ENCODE measurements around the gene SYT12. TPM values are rescaled to one million over a fixed set of nuclear protein-coding genes. Genes with fewer than 3 reads are reported as not detected.

The SYT12 gene
- total and polyA plus RNA-seq, 2 of the 8 experiments (the other 6 are each of a cell fraction or from before 2014, with no cell fraction given) = 1.4 to 3.3 TPM

DNA sequence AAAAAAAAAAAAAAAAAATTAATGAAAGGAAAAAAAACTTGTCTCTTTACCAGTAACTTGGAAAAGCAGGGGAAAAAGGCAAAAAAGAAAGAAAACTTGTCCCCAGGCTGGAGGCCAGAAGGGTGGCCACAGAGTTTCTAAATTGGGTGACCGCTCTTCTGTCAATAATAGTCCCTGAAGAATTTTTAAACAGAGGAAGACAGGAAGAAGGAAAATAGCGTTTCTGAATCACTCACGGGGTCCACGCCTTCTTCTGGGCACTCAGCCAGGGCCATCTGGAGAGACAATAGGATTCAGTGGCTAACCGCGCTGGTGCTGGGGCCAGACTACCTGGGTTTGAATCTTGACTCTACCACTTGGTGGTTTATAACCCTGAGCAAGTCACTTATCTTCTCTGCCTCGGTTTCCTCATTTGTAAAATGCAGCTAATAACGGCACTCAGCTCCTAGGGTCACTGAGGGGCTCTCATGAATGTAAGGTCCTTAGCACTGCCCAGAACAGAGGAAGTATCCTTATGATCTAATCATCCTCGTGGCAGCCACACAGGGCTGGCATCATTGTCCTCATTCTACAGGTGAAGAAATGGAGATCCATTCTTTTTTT lies 40.9 kb upstream of the SYT12 start:
- peaks cover 0 to under 1% (median 0%) of the 10 kb centered on the region in 4 experiments; a peak in 2 of 7 replicates for H3K4me1 ChIP-seq (replicated peaks in 1 of 4; ENCODE audit: control insufficient read depth in 3 of 4, insufficient read depth in 4 of 4, low read length in 3 of 4)
- WGBS, 2 experiments (ENCODE audit: extremely low coverage in 1 of 2, insufficient coverage in 1 of 2, insufficient read length in 1 of 2, insufficient replicate concordance in 2 of 2, low coverage in 1 of 2, low lambda C conversion rate in 2 of 2, missing lambda C conversion rate in 1 of 2) = 90% methylated on average over 9 of the region's 9 CpGs; no CpG with 5 or more reads in 1 of the 2 experiments
- no peak overlapping the region for H4K91ac ChIP-seq (replicated peaks; ENCODE audit: insufficient read length, low read length)
- no peaks in the 10 kb centered on the region for H3K79me2 ChIP-seq (ENCODE audit: control insufficient read depth in 1 of 2, insufficient read depth in 2 of 2, low read length in 2 of 2)
- H3K27ac ChIP-seq (ENCODE audit: low read depth, low read length) = no peak overlapping the region
- H3K4ac ChIP-seq (replicated peaks; ENCODE audit: insufficient read length, low read depth, low read length) = no peak overlapping the region
- H2AK5ac ChIP-seq (ENCODE audit: low read depth, low read length) = no peak overlapping the region
- H3K9me3 ChIP-seq (ENCODE audit: insufficient read depth in 2 of 2, low read depth in 1 of 2, low read length in 1 of 2) = no peaks in the 10 kb centered on the region; a peak in 1 of 4 replicates
- no peak overlapping the region for H3K4me3 ChIP-seq (ENCODE audit: extremely low read depth in 1 of 4, insufficient read depth in 2 of 4, low read depth in 3 of 4, low read length in 4 of 4)
- no peak overlapping the region for H2AFZ ChIP-seq (ENCODE audit: low read length)
- no peak overlapping the region for H3K18ac ChIP-seq (ENCODE audit: extremely low read depth, low read length)
- FAIRE-seq = no peak
- no peak overlapping the region for H2BK5ac ChIP-seq (ENCODE audit: low read depth, low read length)
- no peak overlapping the region for H4K8ac ChIP-seq (ENCODE audit: extremely low read depth, insufficient read depth, low read length)
- H3K79me1 ChIP-seq (ENCODE audit: low read depth, low read length) = no peaks in the 10 kb centered on the region
- H3K36me3 ChIP-seq (ENCODE audit: control insufficient read depth in 2 of 4, insufficient read depth in 4 of 4, low read length in 3 of 4) = no peaks in the 10 kb centered on the region
- no peak overlapping the region for H2BK15ac ChIP-seq (ENCODE audit: low read length)
- POLR2A ChIA-PET (ENCODE audit: partially characterized antibody) = interaction anchor here (1.7 kb wide), 1 partner anchor 10 kb away, joined by 3 read pairs; no protein-coding TSS in a partner anchor
- H3K4me2 ChIP-seq (ENCODE audit: insufficient read depth in 1 of 2, low read depth in 2 of 2, low read length in 2 of 2) = no peak overlapping the region
- H3K27me3 ChIP-seq (replicated peaks in 1 of 4; ENCODE audit: control insufficient read depth in 3 of 4, extremely low read depth in 1 of 4, insufficient read depth in 3 of 4, low read length in 3 of 4) = no peaks in the 10 kb centered on the region
- no peaks in the 10 kb centered on the region for H4K20me1 ChIP-seq (replicated peaks in 1 of 2; ENCODE audit: control insufficient read depth in 1 of 2, insufficient read depth in 2 of 2, low read length in 2 of 2)
- no peak for DNase-seq (ENCODE audit: low read depth in 1 of 2, low spot score in 2 of 2)
- H3K56ac ChIP-seq (replicated peaks; ENCODE audit: insufficient read length, low read depth, low read length) = no peak overlapping the region
- CTCF ChIA-PET (ENCODE audit: partially characterized antibody) = interaction anchor here (1.0 kb wide), 1 partner anchor 39 kb away, joined by 4 read pairs; no protein-coding TSS in a partner anchor
- H2BK120ac ChIP-seq (replicated peaks; ENCODE audit: low read depth, low read length) = no peak overlapping the region
- H2BK20ac ChIP-seq (ENCODE audit: low read length) = no peak overlapping the region
- H3K9ac ChIP-seq (replicated peaks in 1 of 4; ENCODE audit: extremely low read depth in 1 of 4, low read depth in 3 of 4, low read length in 3 of 4) = no peak overlapping the region
- no peak overlapping the region for H2BK12ac ChIP-seq (ENCODE audit: low read depth, low read length)
- H3K23me2 ChIP-seq (ENCODE audit: low read depth, low read length) = no peaks in the 10 kb centered on the region
- no peak overlapping the region for H4K5ac ChIP-seq (ENCODE audit: insufficient read length, low read depth, low read length)
- no peak overlapping the region for H3K23ac ChIP-seq (ENCODE audit: insufficient read length)
- H3K14ac ChIP-seq (ENCODE audit: insufficient read length) = no peak overlapping the region
- TF ChIP-seq CTBP2 (IDR thresholded peaks at IDR 0.05; ENCODE audit: borderline replicate concordance, insufficient read depth, insufficient read length, low read length) = no peak
- no peak for TF ChIP-seq NANOG (IDR thresholded peaks at IDR 0.05; ENCODE audit: insufficient read depth, low read depth, low read length, poor library complexity, severe bottlenecking)
- TF ChIP-seq RXRA (IDR thresholded peaks at IDR 0.05; ENCODE audit: insufficient read depth, low read depth, low read length) = no peak
- TF ChIP-seq HDAC6 (IDR thresholded peaks at IDR 0.05; ENCODE audit: low read depth, low read length) = no peak
- no peak for TF ChIP-seq CBX5 (IDR thresholded peaks at IDR 0.05; ENCODE audit: low read depth, low read length)
- TF ChIP-seq GABPA (IDR thresholded peaks at IDR 0.05; ENCODE audit: borderline replicate concordance, insufficient read depth, low read length) = no peak
- TF ChIP-seq RFX5 (IDR thresholded peaks at IDR 0.05; ENCODE audit: borderline replicate concordance, low read depth, low read length) = no peak
- TF ChIP-seq NRF1 (IDR thresholded peaks at IDR 0.05; ENCODE audit: low read depth, low read length) = no peak
- TF ChIP-seq KDM5A (IDR thresholded peaks at IDR 0.05; ENCODE audit: low read length) = no peak
- no peak for TF ChIP-seq JUN (IDR thresholded peaks at IDR 0.05; ENCODE audit: low read depth, low read length)
- no peak for TF ChIP-seq BCL11A (IDR thresholded peaks at IDR 0.05; ENCODE audit: low read depth in 2 of 2, low read length in 2 of 2)
- TF ChIP-seq, protein P1, sequence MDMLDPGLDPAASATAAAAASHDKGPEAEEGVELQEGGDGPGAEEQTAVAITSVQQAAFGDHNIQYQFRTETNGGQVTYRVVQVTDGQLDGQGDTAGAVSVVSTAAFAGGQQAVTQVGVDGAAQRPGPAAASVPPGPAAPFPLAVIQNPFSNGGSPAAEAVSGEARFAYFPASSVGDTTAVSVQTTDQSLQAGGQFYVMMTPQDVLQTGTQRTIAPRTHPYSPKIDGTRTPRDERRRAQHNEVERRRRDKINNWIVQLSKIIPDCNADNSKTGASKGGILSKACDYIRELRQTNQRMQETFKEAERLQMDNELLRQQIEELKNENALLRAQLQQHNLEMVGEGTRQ (IDR thresholded peaks at IDR 0.05; ENCODE audit: low read length) = no peak
